Heart right ventricle (tissue), 16 donors: Measurements from ENCODE around the gene CHEK1. TPM values are rescaled to one million over a fixed set of nuclear protein-coding genes. Genes with fewer than 3 reads are reported as not detected.

ENCODE experiments used
- ATAC-seq, 8 donors: fragments of 200-7000 bp; cut with Tn5 transposase; one replicate each; pipeline ENCODE4 v1.9.1; 2020; ENCODE audit warnings: mild to moderate bottlenecking in 8 of 8, moderate library complexity in 8 of 8, moderate number of reproducible peaks in 1 of 8
- DNase-seq, 2 donors: peaks; one replicate each; pipeline ENCODE4 v3.0.0-alpha.2; 2020
- H3K27ac ChIP-seq, 10 donors: fragments of 200-600 bp; sonication (generic) in 2 of 10; one replicate each; pipeline versions ENCODE4 v1.5.0 to v1.8.0; 2020 to 2022; ENCODE audit warnings: mild to moderate bottlenecking in 3 of 10
- H3K27me3 ChIP-seq, 7 donors: fragments of 200-600 bp; one replicate each; pipeline ENCODE4 v1.8.0; 2021 to 2022; ENCODE audit warnings: mild to moderate bottlenecking in 2 of 7
- H3K36me3 ChIP-seq, 9 donors: fragments of 200-600 bp; sonication (generic) in 1 of 9; one replicate each; pipeline versions ENCODE4 v1.5.0 to v1.8.0; 2020 to 2022; ENCODE audit warnings: mild to moderate bottlenecking in 2 of 9
- H3K4me1 ChIP-seq, 9 donors: fragments of 200-600 bp; sonication (generic) in 1 of 9; one replicate each; pipeline versions ENCODE4 v1.5.0 to v1.8.0; 2020 to 2022; ENCODE audit warnings: mild to moderate bottlenecking in 4 of 9
- H3K4me3 ChIP-seq, 10 donors: fragments of 200-600 bp; sonication (generic) in 2 of 10; one replicate each; pipeline versions ENCODE4 v1.5.0 to v1.8.0; 2020 to 2022; ENCODE audit warnings: mild to moderate bottlenecking in 7 of 10, moderate library complexity in 2 of 10
- H3K9me3 ChIP-seq, 11 donors: fragments of 200-600 bp in 10 of 11; sonication (generic) in 2 of 11; one replicate each; pipeline versions ENCODE4 v1.5.0 to v1.8.0; 2013 to 2022; ENCODE audit warnings: mild to moderate bottlenecking in 2 of 11, control low read depth in 1 of 11, moderate library complexity in 1 of 11
- WGBS, 2 donors: extraction: QIAGEN DNeasy Blood & Tissue Kit; methylation state at CpG; one replicate each; pipeline ENCODE4 v1.1.7; 2013; ENCODE audit warnings: inconsistent platforms in 1 of 2; 5-methylcytosine and 5-hydroxymethylcytosine counted together
- intact Hi-C, 10 donors: fragments of 100-400 bp; cut with DNase I; formaldehyde crosslinking; loops; one replicate each; pipeline versions ENCODE4 v1.11.1 to v1.14.2; 2022
- polyA plus RNA-seq, 2 donors: library from polyadenylated mRNA; stranded (reverse); fragments of 200-250 nt; gene quantifications; one replicate each; pipeline ENCODE4 v1.2.3, GENCODE V29; 2013
- total RNA-seq, 10 donors: library from RNA; stranded (reverse); fragmentation: NEBNext Ultra II Directional in 3 of 10; extraction: Animal tissue kit (Norgen Biotek cat#: 25700) in 3 of 10; gene quantifications; one replicate each; pipeline versions ENCODE4 v1.2.1 to v1.2.4, GENCODE V29; 2021 to 2023
- TF ChIP-seq, protein P1 (sequence below), 9 donors: fragments of 200-600 bp; sonication (generic) in 2 of 9; IDR thresholded peaks; one replicate each; pipeline versions ENCODE4 v1.5.0 to v1.8.0; 2021 to 2022; ENCODE audit warnings: antibody characterized with exemption in 9 of 9, mild to moderate bottlenecking in 5 of 9, moderate library complexity in 1 of 9
- donor health status: Arrhythmogenic right ventricular cardiomyopathy.
- donor health status: ischemic (EF 13 %, LVEDD 7.1; RV severe dilation, severe dysfunction).
- donor health status: healthy with polysubstance abuse.
- donor health status: DM: no; HTN: yes; CAD: no.
- donor health status: DM: no; HTN: no; CAD: no.
- donor health status: ischemic (EF 25% LVEDD 6.9; RV normal size, moderate dysfunction).
- donor health status: ischemic (EF 25% LVEDD 5.7; RV mildly dilated, moderate dysfunction).
- donor health status: healthy.
- donor health status: DM: yes; HTN: yes; CAD: no.
- donor health status: Ischemic cardiomyopathy.
- donor health status: ischemic (EF 35%, LVEDD 5.7; RV mildly dilated, moderate dysfunction).
- donor health status: nonischemic (EF 11% LVEDD 7.7; RV severe dilation, severe dysfunction).
- donor health status: DM: yes; HTN: yes; CAD: no.
- donor health status: PGD.
- donor health status: ischemic (EF 29% LVEDD 5.4; RV normal size, mild dysfunction).
- donor health status: nonischemic (EF 23%, LVEDD 6.1; RV moderate dilation, normal function).

Gene CHEK1
- total and polyA plus RNA-seq, 12 donors = 0.64 to 3.8 (median 1.2) TPM

DNA sequence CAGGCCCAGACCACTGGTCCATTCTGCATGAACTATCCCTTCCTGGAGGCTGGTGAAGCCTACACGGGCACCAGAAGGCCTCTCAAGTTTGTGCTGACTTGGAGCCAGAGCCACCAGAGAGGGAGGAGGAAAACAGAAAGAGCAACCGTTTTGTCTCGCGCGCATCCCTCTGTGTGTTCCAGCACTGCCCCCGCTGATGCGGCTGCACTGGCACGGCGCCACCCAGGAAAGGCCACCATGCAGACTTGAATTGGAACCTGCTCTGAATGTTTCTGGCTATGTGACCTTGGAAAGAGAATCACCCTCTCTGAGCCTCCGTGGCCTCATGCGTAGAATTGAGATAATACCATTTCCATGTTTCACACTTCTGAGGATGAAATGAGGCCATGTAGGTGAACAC, 63.1 kb downstream of the CHEK1 start:
- Histone ChIP-seq H3K27ac (no peak overlapping the region), H3K4me1 (no peaks in the 10 kb centered on the region), H3K4me3 (no peak overlapping the region), H3K9me3 (no peaks in the 10 kb centered on the region), H3K36me3 (no peaks in the 10 kb centered on the region), H3K27me3 (peaks cover 0 to 7% (median 0%) of the 10 kb centered on the region in 7 donors)
- intact Hi-C loops = no loop called here
- ATAC-seq = no peak
- DNase-seq = no peak
- TF ChIP-seq, protein P1, sequence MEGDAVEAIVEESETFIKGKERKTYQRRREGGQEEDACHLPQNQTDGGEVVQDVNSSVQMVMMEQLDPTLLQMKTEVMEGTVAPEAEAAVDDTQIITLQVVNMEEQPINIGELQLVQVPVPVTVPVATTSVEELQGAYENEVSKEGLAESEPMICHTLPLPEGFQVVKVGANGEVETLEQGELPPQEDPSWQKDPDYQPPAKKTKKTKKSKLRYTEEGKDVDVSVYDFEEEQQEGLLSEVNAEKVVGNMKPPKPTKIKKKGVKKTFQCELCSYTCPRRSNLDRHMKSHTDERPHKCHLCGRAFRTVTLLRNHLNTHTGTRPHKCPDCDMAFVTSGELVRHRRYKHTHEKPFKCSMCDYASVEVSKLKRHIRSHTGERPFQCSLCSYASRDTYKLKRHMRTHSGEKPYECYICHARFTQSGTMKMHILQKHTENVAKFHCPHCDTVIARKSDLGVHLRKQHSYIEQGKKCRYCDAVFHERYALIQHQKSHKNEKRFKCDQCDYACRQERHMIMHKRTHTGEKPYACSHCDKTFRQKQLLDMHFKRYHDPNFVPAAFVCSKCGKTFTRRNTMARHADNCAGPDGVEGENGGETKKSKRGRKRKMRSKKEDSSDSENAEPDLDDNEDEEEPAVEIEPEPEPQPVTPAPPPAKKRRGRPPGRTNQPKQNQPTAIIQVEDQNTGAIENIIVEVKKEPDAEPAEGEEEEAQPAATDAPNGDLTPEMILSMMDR (IDR thresholded peaks at IDR 0.05) = no peak
- 93 to 95% methylated on average over 11 of the region's 11 CpGs for WGBS, 2 donors

DNA sequence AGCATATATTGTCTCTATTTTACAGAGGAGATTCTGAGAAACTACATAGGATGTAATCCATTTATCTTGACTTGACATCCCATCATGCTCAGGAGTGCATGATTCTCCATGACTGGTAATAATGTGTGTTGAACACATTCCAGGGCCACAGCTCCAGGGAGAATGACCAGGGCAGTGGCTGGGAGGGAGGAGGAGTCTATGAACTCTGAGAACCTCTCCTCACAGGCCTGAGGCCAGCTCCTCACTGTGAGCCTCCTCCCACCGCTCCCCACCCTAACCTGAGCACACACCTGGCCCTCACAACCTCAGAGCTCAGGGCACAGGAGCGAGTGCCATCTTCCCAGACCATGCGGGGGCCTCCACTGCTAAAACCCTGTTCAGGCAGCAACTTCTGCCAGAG, 63.7 kb downstream of the CHEK1 start:
- intact Hi-C loops = no loop called here
- H3K4me1 ChIP-seq = no peaks in the 10 kb centered on the region
- H3K36me3 ChIP-seq = no peaks in the 10 kb centered on the region
- WGBS, 2 donors = 90 to 96% methylated on average over 3 of the region's 3 CpGs
- DNase-seq (no peak), ATAC-seq (no peak)
- H3K9me3 ChIP-seq = no peaks in the 10 kb centered on the region
- peaks cover 0 to 7% (median 0%) of the 10 kb centered on the region in 7 donors for H3K27me3 ChIP-seq
- H3K27ac ChIP-seq = no peak overlapping the region
- H3K4me3 ChIP-seq = no peak overlapping the region
- TF ChIP-seq, protein P1 (IDR thresholded peaks at IDR 0.05) = no peak

DNA sequence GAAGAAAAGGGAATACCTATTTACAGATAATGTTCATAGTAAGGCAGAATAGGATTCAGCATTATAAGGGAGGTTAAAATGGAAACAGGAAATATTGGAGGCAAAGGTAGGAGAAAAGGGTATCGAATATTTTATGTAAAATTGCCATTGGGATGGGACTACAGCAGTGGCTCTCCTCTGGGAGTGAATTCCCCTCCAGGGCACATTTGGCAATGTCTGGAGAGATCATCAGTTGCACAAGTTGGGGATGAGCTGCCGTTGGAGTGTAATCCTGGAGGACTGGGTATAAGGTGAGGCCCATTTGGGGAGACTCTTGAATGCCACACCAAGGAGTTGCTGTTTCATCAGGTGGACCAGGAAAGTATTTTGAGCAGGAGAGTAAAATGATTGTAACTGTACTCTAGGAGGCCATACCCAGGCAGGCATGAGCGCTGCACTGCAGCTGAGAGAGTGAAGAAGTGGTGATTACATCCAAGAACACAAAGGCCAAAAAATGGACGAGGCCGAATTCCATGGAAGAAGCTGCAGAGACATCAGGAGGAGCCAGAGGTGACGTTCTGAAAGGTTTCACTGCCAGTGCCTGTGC, 64.4 kb downstream of the CHEK1 start:
- Histone ChIP-seq H3K27ac (no peak overlapping the region), H3K4me3 (no peak overlapping the region), H3K27me3 (peaks cover 0 to 7% (median 0%) of the 10 kb centered on the region in 7 donors), H3K36me3 (no peaks in the 10 kb centered on the region), H3K4me1 (no peaks in the 10 kb centered on the region), H3K9me3 (no peaks in the 10 kb centered on the region)
- intact Hi-C loops = no loop called here
- ATAC-seq = no peak
- TF ChIP-seq, protein P1 (IDR thresholded peaks at IDR 0.05) = no peak
- DNase-seq = no peak
- 74 to 85% methylated on average over 6 of the region's 6 CpGs for WGBS, 2 donors

DNA sequence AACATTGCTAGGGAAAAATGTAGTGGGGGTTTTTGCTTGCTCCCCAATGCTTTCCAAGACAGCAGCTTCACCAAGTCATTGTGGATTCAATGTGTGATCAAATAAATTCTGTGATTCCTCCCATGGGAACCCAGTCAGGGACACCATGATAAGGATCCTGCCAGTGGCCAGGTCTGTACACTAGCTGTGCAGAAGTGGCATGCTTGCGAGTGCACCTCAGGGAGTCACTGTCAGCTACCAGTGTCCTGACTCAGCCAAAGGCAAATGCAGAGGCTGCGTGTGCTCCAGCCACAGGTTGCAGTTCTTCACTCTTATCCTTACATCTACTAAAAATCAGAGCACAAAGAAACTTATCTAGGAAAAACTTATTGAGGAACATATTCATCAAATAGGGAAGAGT, 65.0 kb downstream of the CHEK1 start:
- Histone ChIP-seq H3K27me3 (peaks cover 0 to 4% (median 0%) of the 10 kb centered on the region in 7 donors), H3K4me3 (no peak overlapping the region), H3K36me3 (no peaks in the 10 kb centered on the region), H3K27ac (no peak overlapping the region), H3K9me3 (no peaks in the 10 kb centered on the region), H3K4me1 (no peaks in the 10 kb centered on the region)
- no peak for DNase-seq
- TF ChIP-seq, protein P1 (IDR thresholded peaks at IDR 0.05) = no peak
- intact Hi-C loops = no loop called here
- 93 to 98% methylated on average over 2 of the region's 2 CpGs for WGBS, 2 donors
- ATAC-seq = no peak
